ENCODE data around the gene RASSF3. TPM values are rescaled to one million over a fixed set of nuclear protein-coding genes. Genes with fewer than 3 reads are reported as not detected.
"Not testable (repeated sequence)": the region's sequence is repeated elsewhere in the genome, so short reads cannot be mapped to it uniquely, and the experiment has no call there.

Gene RASSF3
- total and polyA plus RNA-seq, 10 of the 15 experiments (the other 5 are each of a cell fraction or from before 2014, with no cell fraction given): 6.9 to 62.4 (median 30.3) TPM

DNA sequence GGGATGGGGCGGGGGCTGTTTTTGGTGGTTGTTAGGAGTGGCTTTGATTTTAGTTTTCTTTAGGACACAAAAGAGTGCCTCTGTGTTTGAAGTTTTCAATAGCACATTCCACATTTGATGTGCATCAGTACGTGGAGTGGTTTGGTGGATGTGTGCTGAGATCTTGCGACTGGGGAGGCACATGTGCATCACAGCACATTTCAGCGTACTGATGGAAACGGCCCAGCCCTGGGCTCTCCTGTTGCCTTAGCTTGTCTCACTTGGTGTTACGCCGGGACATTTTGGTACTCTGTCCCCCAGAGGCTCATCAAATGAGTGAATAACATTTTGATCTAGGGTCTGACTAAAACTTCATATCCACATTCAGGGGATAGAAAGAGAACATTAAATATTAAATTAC, 78.4 kb downstream of the RASSF3 start:
- ChIA-PET CTCF (interaction anchor here (0.8 to 2.1 kb wide), 5 partner anchors 9 to 166 kb away, joined by 3 to 11 read pairs (median 8); no protein-coding TSS in a partner anchor), SMC1A (ENCODE audit: uncharacterized antibody, unreplicated experiment) (interaction anchor here (1.0 to 1.4 kb wide), 5 partner anchors 9 to 141 kb away, joined by 3 to 8 read pairs (median 5); no protein-coding TSS in a partner anchor), RAD21 (ENCODE audit: unreplicated experiment) (interaction anchor here (1.3 to 1.8 kb wide), 3 partner anchors 9 to 79 kb away, joined by 4 to 5 read pairs (median 4); no protein-coding TSS in a partner anchor), POLR2A (interaction anchor here (0.5 to 0.6 kb wide), 2 partner anchors 23 to 42 kb away, joined by 3 read pairs; no protein-coding TSS in a partner anchor)
- in situ Hi-C loops (cut with MboI) (no loop called here), intact Hi-C loops (cut with micrococcal nuclease; ENCODE audit: unreplicated experiment) (no loop called here)
- Histone ChIP-seq H3K9me3 (replicated peaks; ENCODE audit: control insufficient read depth, insufficient read depth, low read length) (no peaks in the 10 kb centered on the region), H3K4me1 (ENCODE audit: control insufficient read depth, insufficient read depth, low read length) (no peaks in the 10 kb centered on the region), H3K4me3 (no peak overlapping the region), H3K4me2 (ENCODE audit: control insufficient read depth, insufficient read depth) (no peak overlapping the region), H3K27ac (ENCODE audit: control insufficient read depth, insufficient read depth) (no peak overlapping the region), H3K36me3 (ENCODE audit: control insufficient read depth in 2 of 2, insufficient read depth in 2 of 2, low read length in 1 of 2) (peaks cover 4 to 22% of the 10 kb centered on the region in 2 experiments), H2AFZ (ENCODE audit: control insufficient read depth, low read depth, low read length) (no peak overlapping the region), H3K79me2 (ENCODE audit: control insufficient read depth, insufficient read depth, low read length) (peaks cover 4% of the 10 kb centered on the region), H3K27me3 (replicated peaks in 1 of 2; ENCODE audit: control insufficient read depth in 2 of 2, insufficient read depth in 2 of 2, low read length in 1 of 2) (no peaks in the 10 kb centered on the region), H3K9ac (ENCODE audit: control insufficient read depth, insufficient read depth, low read length) (no peak overlapping the region), H4K20me1 (ENCODE audit: control insufficient read depth, insufficient read depth) (no peaks in the 10 kb centered on the region)
- ATAC-seq (no peak), FAIRE-seq (no peak), DNase-seq (ENCODE audit: low read depth, low spot score) (no peak)
- WGBS (ENCODE audit: insufficient coverage, insufficient replicate concordance, low lambda C conversion rate, missing lambda C conversion rate): 100% methylated on average over 7 of the region's 7 CpGs
- BruUV-seq (replicated peaks): no TSS peak
- no peak for TF ChIP-seq NFYB (IDR thresholded peaks at IDR 0.05; ENCODE audit: insufficient read depth, low read depth, low read length)
- TF ChIP-seq ATF7 (IDR thresholded peaks at IDR 0.05; ENCODE audit: low read depth): no peak

DNA sequence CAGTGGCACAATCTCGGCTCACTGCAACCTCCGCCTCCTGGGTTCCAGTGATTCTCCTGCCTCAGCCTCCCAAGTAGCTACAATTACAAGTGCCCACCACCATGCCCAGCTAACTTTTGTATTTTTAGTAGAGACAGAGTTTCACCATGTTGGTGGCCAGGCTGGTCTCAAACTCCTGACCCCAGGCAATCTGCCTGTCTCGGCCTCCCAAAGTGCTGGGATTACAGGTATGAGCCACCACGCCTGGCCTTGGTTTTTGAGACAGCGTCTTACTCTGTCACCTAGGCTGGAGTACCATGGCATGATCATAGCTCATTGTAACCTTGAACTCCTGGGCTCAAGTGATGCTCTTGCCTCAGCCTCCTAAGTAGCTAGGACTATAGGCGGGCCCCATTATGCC, 79.9 kb downstream of the RASSF3 start:
- H3K4me1 ChIP-seq (ENCODE audit: control insufficient read depth, insufficient read depth, low read length); intact Hi-C loops (cut with micrococcal nuclease; ENCODE audit: unreplicated experiment); H3K27ac ChIP-seq (ENCODE audit: control insufficient read depth, insufficient read depth); ATAC-seq; BruUV-seq (replicated peaks); H3K79me2 ChIP-seq (ENCODE audit: control insufficient read depth, insufficient read depth, low read length); H3K27me3 ChIP-seq (replicated peaks in 1 of 2; ENCODE audit: control insufficient read depth in 2 of 2, insufficient read depth in 2 of 2, low read length in 1 of 2); POLR2A ChIA-PET; FAIRE-seq; H3K9me3 ChIP-seq (replicated peaks; ENCODE audit: control insufficient read depth, insufficient read depth, low read length); in situ Hi-C loops (cut with MboI); H3K4me2 ChIP-seq (ENCODE audit: control insufficient read depth, insufficient read depth); H3K4me3 ChIP-seq; DNase-seq (ENCODE audit: low read depth, low spot score); H2AFZ ChIP-seq (ENCODE audit: control insufficient read depth, low read depth, low read length); H4K20me1 ChIP-seq (ENCODE audit: control insufficient read depth, insufficient read depth); H3K9ac ChIP-seq (ENCODE audit: control insufficient read depth, insufficient read depth, low read length): not testable (repeated sequence)
- ChIA-PET RAD21 (ENCODE audit: unreplicated experiment) (interaction anchor here (1.1 to 1.8 kb wide), 3 partner anchors 8 to 141 kb away, joined by 4 to 5 read pairs (median 5); no protein-coding TSS in a partner anchor), SMC1A (ENCODE audit: uncharacterized antibody, unreplicated experiment) (interaction anchor here (1.2 to 8.5 kb wide), 2 partner anchors 10 to 141 kb away, joined by 3 to 139 read pairs; no protein-coding TSS in a partner anchor), CTCF (interaction anchor here (2.0 kb wide), 1 partner anchor 140 kb away, joined by 11 read pairs; no protein-coding TSS in a partner anchor)
- H3K36me3 ChIP-seq (ENCODE audit: control insufficient read depth in 2 of 2, insufficient read depth in 2 of 2, low read length in 1 of 2): peaks cover 14 to 15% of the 10 kb centered on the region in 2 experiments
- 88% methylated on average over 6 of the region's 6 CpGs for WGBS (ENCODE audit: insufficient coverage, insufficient replicate concordance, low lambda C conversion rate, missing lambda C conversion rate)
